ENCODE measurements around the gene OVCH1. TPM values are rescaled to one million over a fixed set of nuclear protein-coding genes. Genes with fewer than 3 reads are reported as not detected.

Gene OVCH1
- total and polyA plus RNA-seq, 9 of the 15 experiments (the other 6 are each of a cell fraction or from before 2014, with no cell fraction given): not detected

- TF ChIP-seq MCM3 (IDR thresholded peaks at IDR 0.05): no peak
- TF ChIP-seq SPI1 (IDR thresholded peaks at IDR 0.05; ENCODE audit: borderline replicate concordance, low read depth, low read length): peak; percentile 95
- TF ChIP-seq SMAD4 (CRISPR knock-in tag; conservative IDR thresholded peaks at IDR 0.05): peak; percentile 67
- TF ChIP-seq DEAF1 (CRISPR knock-in tag; IDR thresholded peaks at IDR 0.05): 0 out of 2 replicates have a peak, but pooled peaks have one; percentile 25
- no peak for TF ChIP-seq USF1 (CRISPR knock-in tag; IDR thresholded peaks at IDR 0.05)
- TF ChIP-seq E2F3 (CRISPR knock-in tag; IDR thresholded peaks at IDR 0.05): no peak
- peak; percentile 45 to 65 (median 59); a peak in 5 of 6 replicates for TF ChIP-seq CTCF (IDR thresholded peaks at IDR 0.05 in 2 of 3, conservative IDR thresholded peaks at IDR 0.05 in 1 of 3; ENCODE audit: insufficient read depth in 2 of 3, low read depth in 1 of 3, low read length in 3 of 3)
- TF ChIP-seq ZNF778 (CRISPR knock-in tag; IDR thresholded peaks at IDR 0.05): no peak
- TF ChIP-seq ETV1 (tag; conservative IDR thresholded peaks at IDR 0.05; ENCODE audit: low read depth): peak; percentile 41; the same call in 1 of the 2 replicates
- TF ChIP-seq FOXK2 (conservative IDR thresholded peaks at IDR 0.05 in 1 of 2, IDR thresholded peaks at IDR 0.05 in 1 of 2; ENCODE audit: low read depth in 2 of 2): peak; percentile 36 to 52; a peak in 1 of 4 replicates
- no peak for TF ChIP-seq ZNF165 (CRISPR knock-in tag; IDR thresholded peaks at IDR 0.05; ENCODE audit: borderline replicate concordance)
- TF ChIP-seq RBM39 (optimal IDR thresholded peaks at IDR 0.05; ENCODE audit: low read depth, low read length): no peak
- no peak for TF ChIP-seq CHD4 (IDR thresholded peaks at IDR 0.05; ENCODE audit: insufficient read depth, insufficient replicate concordance, low read depth, low read length, poor library complexity, severe bottlenecking)
- TF ChIP-seq HMBOX1 (IDR thresholded peaks at IDR 0.05): peak; percentile 76; the same call in 1 of the 2 replicates
- TF ChIP-seq RCOR1 (IDR thresholded peaks at IDR 0.05; ENCODE audit: borderline replicate concordance in 1 of 2, low read depth in 2 of 2, low read length in 2 of 2): no peak
- no peak for TF ChIP-seq ZBTB1 (CRISPR knock-in tag; IDR thresholded peaks at IDR 0.05; ENCODE audit: borderline replicate concordance, low read depth)
- no peak for TF ChIP-seq CEBPZ (IDR thresholded peaks at IDR 0.05; ENCODE audit: borderline replicate concordance, low read depth, low read length)
- peak; percentile 24; the same call in 1 of the 2 replicates for TF ChIP-seq ZNF766 (CRISPR knock-in tag; conservative IDR thresholded peaks at IDR 0.05)
These were observed 69.5 kb downstream of the OVCH1 start (continued) for GRCh38 chr12:29427964-29428363.

All from K562 (cell line).